Stimulated activated naive CD8-positive, alpha-beta T cell treated with anti-CD3 and anti-CD28 coated beads, Interleukin-15, amount 100 ng/mL, for 72 hours (primary cell): ENCODE measurements around the gene PTPRT.

ENCODE experiments used
- ATAC-seq: fragments of 150-1000 bp; cut with Tn5 transposase; 2 replicates; pipeline ENCODE4 v1.10.0; 2021; ENCODE audit warnings: mild to moderate bottlenecking, moderate library complexity
- DNase-seq, 2 donors: peaks; one replicate each; pipeline ENCODE4 v3.0.0; 2021 to 2022
- H3K27ac Mint-ChIP-seq, 2 donors: one replicate each; pipeline ENCODE4 v1.8.0; 2022; ENCODE audit warnings: mild to moderate bottlenecking in 2 of 2, mixed read lengths in 2 of 2, moderate library complexity in 2 of 2
- H3K27me3 Mint-ChIP-seq: one replicate; pipeline ENCODE4 v1.8.0; 2022; ENCODE audit warnings: mixed read lengths
- H3K4me1 Mint-ChIP-seq: one replicate; pipeline ENCODE4 v1.8.0; 2022; ENCODE audit warnings: mild to moderate bottlenecking, mixed read lengths
- H3K4me3 Mint-ChIP-seq, 2 donors: one replicate each; pipeline ENCODE4 v1.8.0; 2022; ENCODE audit warnings: mild to moderate bottlenecking in 2 of 2, mixed read lengths in 2 of 2, moderate library complexity in 1 of 2
- H3K9me3 Mint-ChIP-seq, 2 donors: one replicate each; pipeline ENCODE4 v1.8.0; 2022; ENCODE audit warnings: mixed read lengths in 2 of 2

The PTPRT gene

DNA sequence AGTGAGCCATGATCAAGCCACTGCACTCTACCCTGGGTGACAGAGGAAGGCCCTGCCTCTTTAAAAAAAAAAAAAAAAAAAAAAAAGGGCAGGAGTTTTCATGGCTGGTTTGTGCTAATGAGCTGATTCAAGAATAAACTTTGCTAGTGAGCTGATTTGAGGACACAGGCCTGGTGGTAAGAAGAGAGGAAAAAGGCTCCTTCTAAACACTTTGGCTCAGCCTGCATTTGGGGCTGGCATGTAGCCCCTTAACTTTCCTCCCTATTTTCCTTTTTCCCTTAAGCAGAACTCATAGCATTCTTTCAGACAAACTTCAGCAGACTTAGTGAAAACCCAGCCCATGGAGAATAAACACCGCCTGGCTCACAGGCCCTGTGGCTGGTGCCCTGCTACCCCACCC is 432.7 kb downstream of the PTPRT start:
- no peak for ATAC-seq
- no peaks in the 10 kb centered on the region for H3K4me1 Mint-ChIP-seq
- H3K4me3 Mint-ChIP-seq = no peak overlapping the region
- H3K27ac Mint-ChIP-seq = no peak overlapping the region
- no peaks in the 10 kb centered on the region for H3K9me3 Mint-ChIP-seq
- H3K27me3 Mint-ChIP-seq = no peaks in the 10 kb centered on the region
- no peak for DNase-seq

- no peaks in the 10 kb centered on the region for H3K4me1 Mint-ChIP-seq
- no peak for DNase-seq
- no peak overlapping the region for H3K27ac Mint-ChIP-seq
- H3K9me3 Mint-ChIP-seq = no peaks in the 10 kb centered on the region
- no peak overlapping the region for H3K4me3 Mint-ChIP-seq
- no peak for ATAC-seq
- no peaks in the 10 kb centered on the region for H3K27me3 Mint-ChIP-seq
These were observed 435.0 kb downstream of the PTPRT start for GRCh38 chr20:42754706-42755105.

DNA sequence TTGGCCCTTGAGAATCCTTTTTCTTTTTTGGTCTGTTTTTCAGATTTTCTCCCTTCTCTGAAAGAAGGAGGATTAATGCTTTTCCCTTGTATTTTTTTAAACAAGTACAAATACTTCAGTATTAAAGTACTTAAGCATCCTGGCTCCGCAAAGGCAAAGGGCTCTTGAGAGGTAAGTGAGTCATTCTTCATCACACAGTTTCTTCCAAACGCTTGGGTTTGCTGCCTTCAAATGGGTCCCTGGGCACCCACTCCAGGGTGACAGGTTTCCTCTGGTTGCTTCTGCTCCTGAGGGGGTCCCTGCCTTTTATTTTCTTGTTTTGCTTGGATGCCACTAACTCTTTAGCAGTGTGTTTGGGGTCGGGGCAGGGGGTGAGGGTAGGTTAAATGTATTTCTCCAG is 437.1 kb downstream of the PTPRT start:
- Mint-ChIP-seq H3K27ac (no peak overlapping the region), H3K4me3 (no peak overlapping the region), H3K4me1 (no peaks in the 10 kb centered on the region), H3K9me3 (no peaks in the 10 kb centered on the region), H3K27me3 (no peaks in the 10 kb centered on the region)
- no peak for DNase-seq
- no peak for ATAC-seq

- ATAC-seq = no peak
- DNase-seq = no peak
- no peaks in the 10 kb centered on the region for H3K4me1 Mint-ChIP-seq
- no peaks in the 10 kb centered on the region for H3K9me3 Mint-ChIP-seq
- no peak overlapping the region for H3K4me3 Mint-ChIP-seq
- H3K27ac Mint-ChIP-seq = no peak overlapping the region
- no peaks in the 10 kb centered on the region for H3K27me3 Mint-ChIP-seq
These were observed 440.1 kb downstream of the PTPRT start for GRCh38 chr20:42749556-42749955.

DNA sequence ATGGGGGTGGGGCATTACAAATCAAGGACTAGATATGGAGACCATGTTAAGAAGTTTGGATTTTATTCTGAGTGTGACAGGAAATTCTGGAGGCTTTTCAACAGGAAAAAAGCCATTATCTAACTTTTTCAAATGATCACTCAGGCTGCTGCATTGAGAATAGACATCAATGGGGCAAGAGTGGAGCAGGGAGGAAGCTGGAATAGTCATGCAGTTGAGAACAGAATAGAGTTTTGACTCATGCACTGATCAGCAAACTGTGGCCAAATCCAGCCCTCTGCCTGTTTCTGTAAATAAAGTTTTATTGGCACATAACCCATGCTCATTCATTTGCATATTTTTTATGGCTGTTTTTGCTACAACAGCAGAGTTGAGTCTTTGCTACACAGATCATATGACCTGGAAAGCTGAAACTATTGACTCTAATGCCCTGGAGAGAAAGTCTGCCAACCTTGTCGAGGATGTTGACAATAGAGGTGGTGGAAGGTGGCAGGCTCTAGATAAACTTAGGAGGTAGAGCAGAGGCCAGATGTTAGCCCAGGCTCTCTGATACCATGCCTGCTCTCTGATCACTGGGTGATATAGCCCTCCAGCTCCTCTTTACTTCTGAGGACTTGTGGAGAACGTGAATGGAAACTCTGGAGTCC is 441.8 kb downstream of the PTPRT start:
- no peak for ATAC-seq
- Mint-ChIP-seq H3K4me3 (no peak overlapping the region), H3K27ac (no peak overlapping the region), H3K9me3 (peaks cover 3% of the 10 kb centered on the region in 2 donors), H3K27me3 (no peaks in the 10 kb centered on the region), H3K4me1 (no peaks in the 10 kb centered on the region)
- DNase-seq = no peak

GRCh38 chr20:42744756-42745465 is 444.8 kb downstream of the PTPRT start:
- H3K4me3 Mint-ChIP-seq = no peak overlapping the region
- no peaks in the 10 kb centered on the region for H3K4me1 Mint-ChIP-seq
- H3K27me3 Mint-ChIP-seq = no peaks in the 10 kb centered on the region
- DNase-seq (no peak), ATAC-seq (no peak)
- H3K9me3 Mint-ChIP-seq = peaks cover 5 to 11% of the 10 kb centered on the region in 2 donors
- H3K27ac Mint-ChIP-seq = no peak overlapping the region

GRCh38 chr20:42742926-42743325 is 446.8 kb downstream of the PTPRT start:
- Mint-ChIP-seq H3K9me3 (peaks cover 5 to 11% of the 10 kb centered on the region in 2 donors), H3K27me3 (no peaks in the 10 kb centered on the region), H3K4me1 (no peaks in the 10 kb centered on the region), H3K27ac (peak overlapping the region in 1 of 2 donors; percentile 43), H3K4me3 (no peak overlapping the region)
- ATAC-seq (no peak), DNase-seq (no peak)

DNA sequence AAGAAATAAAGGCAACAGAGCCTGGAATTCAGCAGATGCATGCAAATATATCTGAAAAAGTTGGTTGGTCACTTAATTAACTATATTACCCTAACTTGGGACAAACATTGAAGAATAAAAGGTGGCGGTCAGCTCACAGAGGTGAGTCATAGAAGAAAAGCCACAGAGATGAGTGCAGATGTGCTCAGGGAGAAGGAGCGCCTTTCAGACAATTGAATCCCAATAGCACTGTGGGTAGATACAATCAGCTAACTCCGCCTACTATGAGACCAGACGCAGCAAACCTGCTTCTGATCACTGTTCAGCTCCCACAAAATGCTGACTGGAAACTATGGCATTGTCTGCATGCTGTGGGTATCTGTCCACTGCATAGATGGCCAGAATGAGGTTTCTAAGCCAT is 447.8 kb downstream of the PTPRT start:
- no peaks in the 10 kb centered on the region for H3K27me3 Mint-ChIP-seq
- H3K9me3 Mint-ChIP-seq = peaks cover 8 to 16% of the 10 kb centered on the region in 2 donors
- ATAC-seq = no peak
- no peaks in the 10 kb centered on the region for H3K4me1 Mint-ChIP-seq
- H3K27ac Mint-ChIP-seq = no peak overlapping the region
- H3K4me3 Mint-ChIP-seq = no peak overlapping the region
- DNase-seq = no peak

DNA sequence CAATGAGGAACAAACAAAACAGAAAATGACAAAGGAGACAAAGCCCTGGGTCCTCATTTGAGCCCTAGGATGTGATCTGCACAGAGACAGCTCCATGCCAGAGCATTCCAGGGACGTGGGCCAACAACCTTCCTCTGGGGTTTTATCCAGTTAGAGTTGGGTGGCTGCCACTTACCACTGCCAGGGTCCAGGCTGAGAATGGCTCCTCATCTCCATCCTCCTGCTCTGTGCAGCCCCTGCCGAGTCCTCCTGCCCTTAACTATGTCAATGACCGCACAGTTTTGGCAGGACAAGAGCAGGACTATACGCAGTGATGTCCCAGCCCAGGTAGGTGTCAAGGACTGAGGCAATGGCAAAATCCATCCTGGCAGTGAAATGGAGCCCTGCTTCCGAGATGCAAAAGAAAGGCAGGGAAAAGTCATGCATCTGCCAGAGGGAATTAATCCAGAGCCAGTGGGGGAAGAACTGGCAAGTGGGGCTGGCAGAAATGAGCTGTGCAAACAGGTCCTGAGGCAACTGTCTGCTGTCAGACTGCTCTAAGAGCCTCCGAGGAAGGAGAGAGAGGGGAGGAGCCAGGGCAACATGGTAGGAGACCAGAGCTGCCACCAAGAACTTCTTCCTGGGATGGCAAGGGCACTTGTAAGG is 449.4 kb downstream of the PTPRT start:
- no peak overlapping the region for H3K4me3 Mint-ChIP-seq
- H3K9me3 Mint-ChIP-seq = peaks cover 18 to 30% of the 10 kb centered on the region in 2 donors
- no peak overlapping the region for H3K27ac Mint-ChIP-seq
- DNase-seq = no peak
- H3K27me3 Mint-ChIP-seq = peaks cover 8% of the 10 kb centered on the region
- ATAC-seq = no peak
- no peaks in the 10 kb centered on the region for H3K4me1 Mint-ChIP-seq

- ATAC-seq = no peak
- no peak overlapping the region for H3K4me3 Mint-ChIP-seq
- peaks cover 18 to 34% of the 10 kb centered on the region in 2 donors for H3K9me3 Mint-ChIP-seq
- no peak overlapping the region for H3K27ac Mint-ChIP-seq
- DNase-seq = no peak
- peaks cover 8% of the 10 kb centered on the region for H3K27me3 Mint-ChIP-seq
- no peaks in the 10 kb centered on the region for H3K4me1 Mint-ChIP-seq
These were observed 450.0 kb downstream of the PTPRT start for GRCh38 chr20:42739683-42740082.

- Mint-ChIP-seq H3K27me3 (peaks cover 8% of the 10 kb centered on the region), H3K4me3 (no peak overlapping the region), H3K4me1 (no peaks in the 10 kb centered on the region), H3K9me3 (peaks cover 21 to 33% of the 10 kb centered on the region in 2 donors), H3K27ac (no peak overlapping the region)
- no peak for ATAC-seq
- no peak for DNase-seq
These were observed 454.2 kb downstream of the PTPRT start for GRCh38 chr20:42735539-42735938.

- no peak overlapping the region for H3K27ac Mint-ChIP-seq
- no peaks in the 10 kb centered on the region for H3K4me1 Mint-ChIP-seq
- ATAC-seq = no peak
- H3K9me3 Mint-ChIP-seq = peaks cover 21 to 33% of the 10 kb centered on the region in 2 donors
- H3K4me3 Mint-ChIP-seq = no peak overlapping the region
- DNase-seq = no peak
- peaks cover 8% of the 10 kb centered on the region for H3K27me3 Mint-ChIP-seq
These were observed 454.9 kb downstream of the PTPRT start for GRCh38 chr20:42734660-42735368.

DNA sequence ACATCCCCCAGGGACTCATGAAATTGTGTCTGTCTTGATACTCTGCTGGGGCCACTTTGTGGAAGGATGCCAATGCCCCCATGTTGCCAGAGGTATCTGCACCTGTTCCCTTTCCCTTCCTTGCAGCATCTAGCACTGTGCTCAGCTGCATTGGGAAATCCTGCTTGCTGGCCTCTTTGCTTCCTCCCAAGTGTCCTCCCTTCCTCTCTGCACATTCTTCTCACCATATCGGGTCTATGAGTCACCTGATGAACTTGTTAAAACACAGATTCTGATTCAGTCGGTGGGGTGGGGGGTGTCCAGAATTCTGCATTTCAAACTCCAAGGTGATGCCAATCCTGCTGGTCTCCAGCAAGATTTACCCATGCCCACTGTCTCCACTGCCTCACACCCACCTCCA is 467.8 kb downstream of the PTPRT start:
- no peak for ATAC-seq

GRCh38 chr20:42714298-42715141 is 475.2 kb downstream of the PTPRT start:
- Mint-ChIP-seq H3K4me3 (no peak overlapping the region), H3K9me3 (peaks cover 6 to 19% of the 10 kb centered on the region in 2 donors), H3K4me1 (no peaks in the 10 kb centered on the region), H3K27me3 (no peaks in the 10 kb centered on the region), H3K27ac (no peak overlapping the region)
- no peak for ATAC-seq
- no peak for DNase-seq

More for the DNA sequence above, 467.8 kb downstream of the PTPRT start:
- H3K27me3 Mint-ChIP-seq = no peaks in the 10 kb centered on the region
- H3K9me3 Mint-ChIP-seq = peaks cover 0 to 5% of the 10 kb centered on the region in 2 donors
- no peaks in the 10 kb centered on the region for H3K4me1 Mint-ChIP-seq
- H3K27ac Mint-ChIP-seq = no peak overlapping the region
- H3K4me3 Mint-ChIP-seq = no peak overlapping the region
- no peak for DNase-seq

DNA sequence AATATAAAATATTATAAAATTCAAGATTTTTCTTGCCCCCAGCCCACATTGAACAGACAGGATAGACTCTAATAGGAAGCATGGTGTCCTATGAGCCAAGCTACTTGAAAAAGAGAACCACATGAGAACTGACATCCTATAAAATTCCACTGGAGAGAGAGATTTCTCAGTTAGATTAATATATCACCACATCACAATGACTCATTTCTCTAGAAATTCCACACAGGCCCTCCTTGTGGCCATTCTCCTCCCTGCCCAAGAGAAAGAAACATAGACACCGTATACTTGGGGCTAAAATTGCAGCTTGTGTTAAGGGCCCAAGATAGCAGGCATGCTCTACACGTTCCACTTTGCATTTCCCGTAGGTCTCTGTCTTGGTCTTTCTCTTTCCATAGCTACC is 481.4 kb downstream of the PTPRT start:
- Mint-ChIP-seq H3K27ac (peak overlapping the region in 1 of 2 donors; percentile 69), H3K4me3 (no peak overlapping the region), H3K9me3 (peaks cover 11 to 42% of the 10 kb centered on the region in 2 donors), H3K27me3 (no peaks in the 10 kb centered on the region), H3K4me1 (no peaks in the 10 kb centered on the region)
- DNase-seq (no peak), ATAC-seq (no peak)
